ENCODE results near the gene SUGP2.

- TF ChIP-seq CTCF (IDR thresholded peaks at IDR 0.05) (no peak), POLR2AphosphoS5 (IDR thresholded peaks at IDR 0.05) (peak; percentile 38)
Measured at GRCh38 chr19:19059837-19060611, 26.7 kb upstream of the SUGP2 start.

Data from prostate gland (tissue), 2 donors.